HFFc6 (cell line): ENCODE results near the gene YBEY. TPM values are rescaled to one million over a fixed set of nuclear protein-coding genes. Genes with fewer than 3 reads are reported as not detected.

Source experiments
- DNase-seq: peaks from one replicate; pipeline ENCODE4 v3.0.0-alpha.2; 2018
- H3K27ac Mint-ChIP-seq: 2 replicates; pipeline ENCODE4 v1.8.0; 2020; ENCODE audit warnings: mild to moderate bottlenecking, mixed read lengths
- H3K27me3 Mint-ChIP-seq: 2 replicates; pipeline ENCODE4 v1.8.0; 2021; ENCODE audit warnings: mild to moderate bottlenecking, moderate library complexity, mixed read lengths; ENCODE audit not compliant: insufficient read depth
- H3K36me3 Mint-ChIP-seq: 2 replicates; pipeline ENCODE4 v1.8.0; 2021; ENCODE audit warnings: low read depth, mixed read lengths
- H3K4me1 Mint-ChIP-seq: 2 replicates; pipeline ENCODE4 v1.8.0; 2020; ENCODE audit warnings: low read depth, mixed read lengths
- H3K4me3 Mint-ChIP-seq: 2 replicates; pipeline ENCODE4 v1.8.0; 2020; ENCODE audit warnings: mild to moderate bottlenecking, moderate library complexity, mixed read lengths
- H3K9me3 Mint-ChIP-seq: 2 replicates; pipeline ENCODE4 v1.8.0; 2020; ENCODE audit warnings: mild to moderate bottlenecking, mixed read lengths
- CTCF ChIP-seq: fragments of 200-600 bp; sonication (generic); IDR thresholded peaks from 2 replicates; pipeline ENCODE4 v1.5.0; 2021; ENCODE audit warnings: antibody characterized with exemption, mild to moderate bottlenecking
- total RNA-seq, 6 experiments: library from RNA; stranded (reverse); fragmentation: NEBNext Ultra II Directional; extraction: Animal tissue kit (Norgen Biotek cat#: 25700); gene quantifications; 2 replicates in 1 of 6; 3 replicates in 5 of 6; pipeline ENCODE4 v1.2.3, GENCODE V29; 2021

Gene YBEY
- total RNA-seq, 6 experiments from 2014 or later, result 12.5 to 16.0 (median 15.5) TPM

- Mint-ChIP-seq H3K4me1 (no peaks in the 10 kb centered on the region), H3K4me3 (no peak overlapping the region), H3K27me3 (no peaks in the 10 kb centered on the region), H3K36me3 (peaks cover 18% of the 10 kb centered on the region), H3K9me3 (no peaks in the 10 kb centered on the region), H3K27ac (no peak overlapping the region)
- no peak for TF ChIP-seq CTCF
- no peak for DNase-seq
These were observed 21.4 kb upstream of the YBEY start for GRCh38 chr21:46264690-46265144.

DNA sequence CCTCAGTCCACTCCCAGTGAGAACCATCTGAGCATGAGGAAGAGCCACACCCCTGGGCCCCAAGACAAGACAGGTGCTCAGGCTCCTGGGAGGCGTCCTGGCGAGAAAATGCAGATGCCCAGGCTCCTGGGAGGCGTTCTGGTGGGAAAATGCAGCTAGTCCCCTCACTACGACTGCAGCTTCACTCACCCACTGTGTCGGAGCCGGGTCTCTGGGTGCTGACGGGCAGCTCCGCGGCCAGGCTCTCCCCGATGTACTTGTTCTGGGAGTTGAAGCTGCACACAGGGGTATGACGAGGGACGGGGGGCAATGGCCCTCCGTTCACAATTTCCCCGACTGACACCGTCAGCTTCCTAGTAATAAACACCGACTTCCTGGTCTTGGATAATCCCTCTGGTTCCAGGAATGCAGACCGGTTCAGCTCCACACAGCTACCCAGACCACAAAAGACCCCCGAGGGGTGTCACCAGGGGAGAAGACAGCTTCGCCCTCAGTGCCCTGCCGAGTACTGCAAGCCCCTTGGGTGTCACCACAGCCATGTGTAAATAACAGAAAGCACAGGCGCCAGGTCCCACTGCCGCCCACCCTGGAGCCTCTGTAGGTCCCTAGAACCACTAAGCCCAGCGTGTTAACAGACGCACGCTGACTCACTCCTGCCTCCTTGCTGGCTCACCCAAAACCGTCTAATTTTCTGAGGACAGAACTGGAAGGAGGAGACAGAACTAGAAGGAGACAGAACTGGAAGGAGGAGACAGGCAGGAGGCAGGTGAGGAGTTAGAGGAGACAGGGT is 20.2 kb upstream of the YBEY start:
- Mint-ChIP-seq H3K36me3 (peaks cover 18% of the 10 kb centered on the region), H3K27ac (no peak overlapping the region), H3K9me3 (no peaks in the 10 kb centered on the region), H3K4me3 (no peak overlapping the region; the same call in 1 of the 2 replicates), H3K4me1 (no peaks in the 10 kb centered on the region), H3K27me3 (no peaks in the 10 kb centered on the region)
- no peak for DNase-seq
- no peak for TF ChIP-seq CTCF

GRCh38 chr21:46266946-46267345 is 19.2 kb upstream of the YBEY start:
- Mint-ChIP-seq H3K9me3 (no peaks in the 10 kb centered on the region), H3K4me1 (no peaks in the 10 kb centered on the region), H3K27me3 (no peaks in the 10 kb centered on the region), H3K36me3 (peaks cover 21% of the 10 kb centered on the region), H3K27ac (no peak overlapping the region), H3K4me3 (no peak overlapping the region)
- TF ChIP-seq CTCF, result no peak
- DNase-seq, result no peak

DNA sequence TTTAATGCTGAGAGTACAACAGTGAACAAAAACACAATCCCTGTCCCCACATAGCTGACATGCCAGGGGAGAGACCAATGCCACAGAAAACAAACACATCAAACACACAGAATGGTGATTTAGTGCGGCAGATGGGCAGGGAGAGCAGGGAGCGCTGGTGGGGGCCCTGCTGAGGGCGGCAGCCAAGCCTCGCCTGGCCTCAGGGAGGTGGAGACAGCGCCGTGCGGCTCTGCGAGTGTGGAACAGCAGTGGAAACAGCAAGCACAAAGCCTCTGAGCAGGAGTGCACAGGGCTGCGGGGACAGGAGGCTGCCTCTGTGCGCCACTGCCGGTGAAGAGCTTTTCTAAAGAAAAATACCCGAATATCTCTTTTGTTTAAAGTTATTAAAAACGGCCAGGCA is 17.8 kb upstream of the YBEY start:
- TF ChIP-seq CTCF, result no peak
- Mint-ChIP-seq H3K9me3 (no peaks in the 10 kb centered on the region), H3K36me3 (peaks cover 31% of the 10 kb centered on the region)

DNA sequence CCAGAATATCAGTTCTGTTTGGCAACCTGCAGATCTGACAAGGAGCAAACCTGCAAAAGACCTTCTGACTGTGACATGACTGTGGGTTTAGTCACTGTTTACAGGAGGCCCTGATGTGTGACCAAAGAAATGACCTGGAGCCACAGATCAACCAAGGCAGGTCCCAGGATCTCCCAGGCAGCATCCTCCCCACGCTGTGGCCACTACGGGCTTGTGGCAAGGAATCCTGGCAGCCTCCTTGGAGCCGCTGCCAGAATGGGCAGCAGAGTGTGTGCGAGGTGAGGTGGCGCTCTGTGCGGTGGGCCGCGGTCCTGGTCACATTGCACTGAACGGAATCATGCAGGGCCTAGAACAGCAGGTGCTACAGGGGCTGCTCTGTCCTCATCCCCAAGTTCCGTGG is 16.7 kb upstream of the YBEY start:
- Mint-ChIP-seq H3K27ac (no peak overlapping the region), H3K9me3 (no peaks in the 10 kb centered on the region), H3K36me3 (peaks cover 36% of the 10 kb centered on the region), H3K4me1 (no peaks in the 10 kb centered on the region), H3K27me3 (no peaks in the 10 kb centered on the region; the same call in 1 of the 2 replicates), H3K4me3 (no peak overlapping the region)
- TF ChIP-seq CTCF, result no peak
- DNase-seq, result no peak

More for the DNA sequence above, 17.8 kb upstream of the YBEY start:
- no peak overlapping the region for H3K4me3 Mint-ChIP-seq
- no peaks in the 10 kb centered on the region for H3K27me3 Mint-ChIP-seq
- no peak for DNase-seq
- no peaks in the 10 kb centered on the region for H3K4me1 Mint-ChIP-seq
- H3K27ac Mint-ChIP-seq, result no peak overlapping the region
